ENCODE measurements around the gene KRTAP3-2.

Gene KRTAP3-2

GRCh38 chr17:41010441-41010840, 10.7 kb upstream of the KRTAP3-2 start:
- no peak for DNase-seq (ENCODE audit: low spot score)

DNA sequence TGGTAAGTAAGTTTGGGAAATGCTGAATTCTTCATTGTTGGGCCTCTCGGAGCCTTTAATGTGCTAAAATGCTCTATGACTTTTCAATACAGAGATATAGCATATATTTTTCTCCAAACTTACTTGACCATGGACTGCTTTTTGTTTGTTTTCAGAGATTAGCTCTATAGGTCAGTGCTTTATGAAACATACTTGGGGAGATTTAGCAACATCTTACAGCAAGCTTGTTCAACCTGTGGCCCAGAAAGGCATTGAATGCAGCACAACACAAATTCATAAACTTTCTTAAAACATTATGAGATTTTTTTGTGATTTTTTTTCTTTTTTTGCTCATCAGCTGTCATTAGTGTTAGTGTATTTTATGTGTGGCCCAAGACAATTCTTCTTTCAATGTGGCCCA, 10.2 kb upstream of the KRTAP3-2 start:
- no peak for DNase-seq (ENCODE audit: low spot score)

GRCh38 chr17:41009301-41009760, 9.6 kb upstream of the KRTAP3-2 start:
- DNase-seq (ENCODE audit: low spot score): no peak

DNA sequence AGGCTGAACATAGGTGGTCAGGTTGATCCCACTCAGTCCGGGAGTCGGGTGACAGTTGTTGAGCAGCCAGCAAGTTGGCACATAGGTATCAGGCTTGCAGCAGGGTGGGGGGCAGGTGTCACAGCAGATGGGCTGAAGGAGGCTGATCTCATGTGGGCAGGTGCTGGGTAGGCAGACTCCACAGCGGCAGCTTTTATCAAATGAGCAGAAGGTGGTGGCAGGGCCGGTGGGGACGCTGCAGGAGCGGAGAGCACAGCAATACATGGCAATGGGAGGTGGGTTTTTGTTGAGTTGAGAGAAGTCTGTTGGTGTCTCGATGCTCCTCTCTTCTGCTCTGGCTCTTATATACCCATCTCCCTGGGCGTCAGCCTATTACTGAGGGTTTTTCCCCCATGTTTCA, 9.1 kb upstream of the KRTAP3-2 start, which contains the start of gene KRTAP3-1:
KRTAP3-1 (minus strand) TSS at position 318 of the 400 bp plus-strand sequence; CDS start at position 264, 54 bp downstream.
- no peak for DNase-seq (ENCODE audit: low spot score)

DNA sequence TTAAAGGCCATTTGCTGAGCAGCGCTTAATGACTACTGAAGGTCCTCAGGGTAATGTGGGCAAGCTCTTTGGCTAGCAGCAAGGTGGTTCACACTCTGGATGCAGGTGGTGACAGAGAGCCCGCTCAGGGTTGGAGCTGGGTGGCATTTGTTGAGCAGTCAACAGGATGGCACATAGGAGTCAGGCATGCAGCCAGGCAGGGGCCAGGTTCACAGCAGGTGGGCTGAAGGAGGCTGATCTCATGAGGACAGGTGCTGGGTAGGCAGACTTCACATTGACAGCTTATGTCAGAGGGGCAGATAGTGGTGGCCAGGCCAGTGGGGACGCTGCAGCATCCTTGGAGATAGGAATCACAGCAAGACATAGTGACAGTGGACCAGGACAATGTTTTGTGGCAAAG, 4.7 kb upstream of the KRTAP3-2 start:
- no peak for DNase-seq (ENCODE audit: low spot score)

DNA sequence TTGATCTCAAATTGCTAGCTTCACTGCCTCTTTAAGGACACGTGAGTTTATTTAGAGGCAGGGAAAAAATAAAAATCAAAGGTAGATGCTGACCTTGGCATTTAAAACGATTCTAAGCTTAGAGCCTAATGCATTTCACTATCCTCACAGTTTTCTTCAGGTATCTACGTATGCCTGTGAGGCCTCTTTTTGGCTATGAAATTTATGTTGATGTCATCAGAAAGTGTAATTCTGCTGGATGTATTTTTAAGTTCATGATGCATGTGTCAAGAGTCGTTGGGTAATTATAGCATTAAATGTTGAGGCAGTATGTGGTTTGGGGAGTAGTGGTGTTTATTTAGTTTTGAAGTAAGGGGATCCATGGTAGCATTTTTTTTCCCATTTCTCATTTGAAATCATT, 4.2 kb upstream of the KRTAP3-2 start:
- DNase-seq (ENCODE audit: low spot score): no peak

DNA sequence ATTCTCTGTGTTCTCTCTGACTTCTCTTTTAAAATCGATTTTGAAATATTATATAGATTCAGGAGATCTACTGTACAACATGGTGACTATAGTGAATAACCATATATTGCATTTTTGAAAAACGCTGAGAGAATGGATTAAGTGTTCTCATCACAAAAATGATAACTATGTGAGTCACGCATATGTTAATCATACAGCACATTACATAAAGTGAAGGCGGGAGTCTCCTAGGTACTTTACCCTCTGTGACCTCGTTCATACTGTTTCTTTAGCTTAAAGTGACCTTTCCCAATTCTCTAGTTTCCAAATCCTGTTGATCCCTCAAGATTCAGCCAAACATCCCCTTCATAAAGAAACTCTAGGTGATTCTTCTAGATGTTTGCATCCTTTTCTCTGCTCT, 3.1 kb upstream of the KRTAP3-2 start:
- no peak for DNase-seq (ENCODE audit: low spot score)

- DNase-seq (ENCODE audit: low spot score): no peak
Measured at GRCh38 chr17:41001795-41002194, 2.1 kb upstream of the KRTAP3-2 start.

GRCh38 chr17:40997361-40997760, 2.3 kb downstream of the KRTAP3-2 start:
- no peak for DNase-seq (ENCODE audit: low spot score)

DNA sequence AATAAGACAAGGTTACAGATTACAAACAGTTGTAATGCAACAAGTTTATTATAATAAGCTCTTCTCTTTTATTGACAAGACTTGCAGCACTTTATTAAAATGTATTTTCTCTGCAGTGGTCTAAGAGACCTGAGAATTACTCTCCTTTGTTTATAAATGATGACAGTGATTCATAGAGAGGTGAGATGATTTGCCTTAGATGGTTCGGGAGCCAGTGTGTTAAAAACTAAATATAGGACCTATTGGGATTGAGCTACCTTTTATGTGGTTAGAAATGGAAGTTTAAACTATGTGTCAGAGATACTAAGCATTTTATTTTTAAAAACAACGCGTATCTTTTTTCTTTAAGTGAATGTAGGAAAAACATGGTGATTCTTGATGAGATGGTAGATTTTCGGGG, 2.9 kb downstream of the KRTAP3-2 start:
- no peak for DNase-seq (ENCODE audit: low spot score)

DNA sequence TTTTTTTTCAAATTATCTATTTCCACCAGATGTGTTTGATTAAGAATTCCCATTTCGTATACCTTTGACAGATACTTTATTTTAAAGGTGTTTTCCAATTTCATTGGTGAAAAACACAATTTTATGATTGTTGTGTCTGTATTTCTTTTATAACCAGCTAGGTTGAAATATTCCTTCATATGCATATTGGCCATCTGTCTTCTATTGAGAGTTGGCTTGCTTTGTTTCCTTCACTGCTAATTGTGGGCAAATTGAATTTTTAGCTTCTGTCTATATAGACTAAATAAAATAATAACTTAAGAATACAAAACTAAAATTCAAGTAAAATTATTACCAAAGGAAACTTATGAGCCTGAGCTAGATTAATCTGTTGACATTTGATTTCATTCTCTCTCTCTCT, 4.6 kb downstream of the KRTAP3-2 start:
- no peak for DNase-seq (ENCODE audit: low spot score)

DNA sequence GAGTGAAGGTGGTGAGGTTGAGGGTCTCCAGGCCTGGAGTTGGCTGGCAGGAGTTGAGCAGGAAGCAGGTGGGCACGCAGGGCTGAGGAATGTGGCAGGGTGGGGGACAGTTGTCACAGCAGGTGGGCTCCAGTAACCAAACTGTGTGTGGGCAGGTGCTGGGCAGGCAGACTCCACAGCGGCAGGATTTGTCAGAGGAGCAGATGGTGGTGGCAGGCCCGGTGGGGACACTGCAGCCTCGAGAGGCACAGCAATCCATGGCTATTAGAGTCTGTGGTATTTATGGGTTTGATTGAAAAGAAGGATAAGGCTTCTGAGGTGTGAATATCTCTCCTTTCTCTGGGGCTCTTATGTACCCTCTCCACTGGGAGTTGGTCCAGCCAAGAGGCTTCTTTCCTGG, 5.9 kb downstream of the KRTAP3-2 start, which contains the start of gene KRTAP3-3:
KRTAP3-3 (minus strand) TSS at position 326 of the 400 bp plus-strand sequence; CDS start at position 259, 67 bp downstream.
- no peak for DNase-seq (ENCODE audit: low spot score)

GRCh38 chr17:40993084-40993483, 6.6 kb downstream of the KRTAP3-2 start:
- no peak for DNase-seq (ENCODE audit: low spot score)

DNA sequence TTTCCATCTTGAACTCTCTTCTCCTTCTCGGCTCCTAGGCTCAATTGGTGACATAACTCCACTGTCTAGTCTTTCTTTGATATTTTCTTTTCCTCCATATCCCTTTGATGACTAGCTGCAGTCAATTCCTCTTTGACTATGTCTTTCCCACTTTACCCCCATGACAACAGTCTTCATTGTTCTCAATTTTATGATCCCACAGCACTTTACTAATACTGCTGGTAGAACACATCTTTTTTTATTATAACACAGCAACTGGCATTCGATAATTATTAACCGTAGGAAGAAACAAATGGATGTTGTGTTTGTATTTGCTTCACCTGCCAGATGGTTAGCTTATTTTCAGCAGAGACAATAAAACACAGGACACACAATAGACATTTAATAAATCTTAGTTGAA, 7.0 kb downstream of the KRTAP3-2 start:
- no peak for DNase-seq (ENCODE audit: low spot score)

DNA sequence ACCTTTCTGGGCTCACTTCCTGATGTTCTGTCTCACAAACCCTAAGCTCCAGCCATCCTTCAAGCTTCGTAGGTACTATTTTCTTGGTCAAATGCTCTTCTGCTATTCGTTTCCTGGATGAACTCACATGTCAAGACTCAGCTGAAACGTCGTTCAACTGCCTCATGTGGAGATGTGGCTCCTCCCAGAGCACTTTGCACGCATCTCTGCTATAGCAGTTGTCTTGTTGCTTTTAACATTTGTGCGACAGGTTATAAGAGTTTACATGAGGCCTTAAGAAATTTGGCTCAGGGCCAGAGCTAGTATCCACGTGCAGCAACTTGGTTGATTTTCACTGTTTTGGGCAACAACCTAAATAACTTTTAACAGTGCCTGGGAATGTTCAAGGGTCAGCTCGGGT, 12.8 kb downstream of the KRTAP3-2 start:
- DNase-seq (ENCODE audit: low spot score): no peak

DNA sequence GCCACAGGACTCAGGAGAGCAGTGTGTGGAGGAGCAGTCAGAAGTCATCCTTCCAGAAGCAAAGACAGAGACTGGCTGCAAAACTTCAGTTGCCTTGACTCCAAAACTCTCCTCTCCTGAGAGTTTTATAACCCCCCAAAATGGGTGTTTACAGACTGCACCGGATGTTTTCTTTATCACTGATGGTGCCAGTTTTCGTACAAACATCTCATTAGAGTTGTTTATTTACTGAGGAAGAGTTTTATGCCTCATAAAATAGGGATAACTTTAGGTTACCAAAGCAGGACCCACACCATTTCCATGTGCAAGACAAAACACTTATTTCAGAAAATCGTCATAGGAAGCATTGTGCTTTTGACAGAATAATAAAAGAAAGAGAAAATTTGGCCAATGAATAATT, 15.5 kb downstream of the KRTAP3-2 start, which contains the start of gene KRT40:
KRT40 (minus strand) TSS at position 101 of the 400 bp plus-strand sequence; CDS start at position 48, 53 bp downstream.
- no peak for DNase-seq (ENCODE audit: low spot score)

GRCh38 chr17:40981115-40981514, 18.6 kb downstream of the KRTAP3-2 start:
- no peak for DNase-seq (ENCODE audit: low spot score)

DNA sequence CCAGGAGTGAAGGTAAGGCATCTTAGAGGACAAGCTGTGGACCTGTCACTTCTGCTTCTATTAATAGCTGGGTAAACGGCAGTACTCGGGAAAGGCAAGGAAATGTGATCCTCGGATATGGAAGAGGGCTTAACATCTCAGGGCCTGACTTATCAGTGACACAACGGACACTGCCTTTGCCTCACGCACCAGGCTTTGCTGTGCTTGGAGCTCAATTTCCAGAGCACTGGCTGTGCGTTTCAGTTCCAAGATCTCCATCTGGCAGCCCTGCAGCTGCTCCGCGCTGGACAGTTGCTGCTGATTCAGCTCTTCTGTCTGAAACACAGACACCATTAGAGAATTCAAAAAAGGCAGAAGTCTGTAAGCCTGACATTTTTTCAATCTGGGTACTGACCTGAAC, 19.1 kb downstream of the KRTAP3-2 start:
- DNase-seq (ENCODE audit: low spot score): no peak

DNA sequence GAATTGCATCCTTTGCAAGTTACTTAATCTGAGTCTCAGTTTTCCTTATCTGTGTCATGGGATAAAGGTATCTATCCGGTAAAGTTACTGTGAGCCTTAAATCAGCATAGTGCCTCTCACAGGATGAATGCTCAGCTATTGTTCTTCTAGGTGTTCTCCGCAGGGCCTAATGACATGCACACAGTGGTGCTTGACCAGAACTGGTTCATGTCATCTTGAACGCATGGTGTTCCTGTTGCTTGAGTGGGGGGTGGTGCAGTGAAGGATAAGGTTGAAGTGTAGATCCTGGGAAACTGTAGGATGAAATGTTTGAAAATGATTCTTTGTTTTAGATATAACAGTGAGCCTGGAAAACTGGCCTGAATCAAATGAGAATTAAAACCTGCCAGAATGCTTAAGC, 19.6 kb downstream of the KRTAP3-2 start:
- no peak for DNase-seq (ENCODE audit: low spot score)

DNA sequence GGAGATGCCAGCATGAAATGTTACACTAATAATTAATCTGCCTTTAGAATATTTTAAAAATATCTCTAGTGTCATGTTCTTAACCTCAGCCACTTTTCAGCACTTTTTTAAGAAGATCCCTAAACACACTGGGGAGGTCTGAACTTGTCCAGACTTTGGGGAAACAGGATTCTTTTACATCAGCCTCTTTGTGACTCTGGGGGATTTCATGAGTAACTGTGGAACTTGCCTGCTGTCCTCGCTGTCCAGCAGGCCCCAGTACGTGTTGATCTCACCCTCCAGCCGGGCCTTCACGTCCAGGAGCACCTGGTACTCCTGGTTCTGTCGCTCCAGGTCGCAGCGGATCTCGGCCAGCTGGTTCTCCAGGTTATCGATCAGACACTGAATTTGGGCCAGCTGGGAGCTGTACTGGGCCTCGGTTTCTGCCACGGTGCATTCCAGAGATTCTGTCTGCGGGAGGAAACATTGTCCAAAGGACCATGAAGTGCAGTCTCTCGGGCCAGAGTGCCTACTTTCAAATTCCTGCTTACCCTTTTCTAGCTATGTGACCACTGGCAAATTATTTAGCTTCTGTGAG, 21.0 kb downstream of the KRTAP3-2 start:
- no peak for DNase-seq (ENCODE audit: low spot score)

GRCh38 chr17:40975516-40975915, 24.2 kb downstream of the KRTAP3-2 start:
- no peak for DNase-seq (ENCODE audit: low spot score)

DNA sequence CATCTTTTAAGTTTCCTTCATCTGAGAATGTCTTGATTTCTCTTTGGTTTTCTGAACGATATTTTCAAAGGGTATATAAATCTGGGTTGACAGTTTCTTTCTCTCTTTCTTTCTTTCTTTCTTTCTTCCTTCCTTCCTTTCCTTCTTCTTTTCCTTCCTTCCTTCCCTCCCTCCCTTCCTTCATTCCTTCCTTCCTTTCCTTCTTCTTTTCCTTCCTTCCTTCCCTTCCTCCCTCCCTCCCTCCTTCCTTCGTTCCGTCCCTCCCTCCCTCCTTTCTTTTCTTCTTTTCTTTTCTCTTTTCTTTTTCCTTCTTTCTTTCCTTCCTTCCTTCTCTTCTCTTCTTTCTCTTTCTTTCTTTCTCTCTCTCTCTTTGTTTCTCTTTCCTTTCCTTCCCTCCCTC, 25.3 kb downstream of the KRTAP3-2 start:
- DNase-seq (ENCODE audit: low spot score): no peak

DNA sequence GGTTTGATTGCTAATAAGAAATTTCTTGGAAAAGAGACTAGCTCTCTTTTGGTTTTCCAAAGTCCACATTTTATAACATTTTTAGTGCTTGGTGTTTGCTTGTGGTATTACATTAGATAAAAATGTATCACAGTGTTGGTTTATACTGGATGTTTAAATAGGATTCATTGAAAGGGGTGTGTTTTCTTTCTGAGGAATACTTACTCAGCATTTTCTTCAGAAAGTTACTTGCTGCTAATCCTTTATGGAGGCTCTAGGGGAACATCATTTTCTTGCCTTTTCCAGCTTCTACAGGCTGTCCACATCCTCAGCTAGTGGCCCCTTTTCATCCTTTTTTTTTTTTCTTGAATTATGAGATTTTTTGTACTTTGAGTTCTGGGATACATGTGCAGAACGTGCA, 32.1 kb downstream of the KRTAP3-2 start:
- no peak for DNase-seq (ENCODE audit: low spot score)

- no peak for DNase-seq (ENCODE audit: low spot score)
Measured at GRCh38 chr17:40966848-40967247, 32.9 kb downstream of the KRTAP3-2 start, which contains the start of gene KRT39. KRT39 (minus strand) TSS chr17:40966948; CDS start chr17:40966856, 92 bp downstream.

Measured in germinal center (tissue), 1 donor.